ENCODE measurements around the gene DTX3. TPM values are rescaled to one million over a fixed set of nuclear protein-coding genes. Genes with fewer than 3 reads are reported as not detected.
"Not testable (repeated sequence)": the region's sequence is repeated elsewhere in the genome, so short reads cannot be mapped to it uniquely, and the experiment has no call there.

DTX3 gene
- total and polyA plus RNA-seq, 10 donors, result 13.7 to 30.7 (median 21.6) TPM

- no peak overlapping the region for H3K4me3 ChIP-seq
- H3K36me3 ChIP-seq, result peaks cover 0 to 16% (median 0%) of the 10 kb centered on the region in 6 donors
- no peak for DNase-seq
- H3K9me3 ChIP-seq, result no peaks in the 10 kb centered on the region
- no peak for TF ChIP-seq CTCF (IDR thresholded peaks at IDR 0.05 in 8 of 11, conservative IDR thresholded peaks at IDR 0.05 in 3 of 11)
- no peak for TF ChIP-seq POLR2A (IDR thresholded peaks at IDR 0.05)
- no peak for TF ChIP-seq POLR2AphosphoS5 (IDR thresholded peaks at IDR 0.05)
- WGBS, 5 donors, result 77 to 89% (median 84%) methylated on average over 3 of the region's 3 CpGs
- no peak overlapping the region for H3K27ac ChIP-seq
- H3K27me3 ChIP-seq (replicated peaks in 1 of 7), result peaks cover 7 to 100% (median 44%) of the 10 kb centered on the region in 7 donors
- intact Hi-C loops (cut with DNase I; ENCODE audit: low total_unique reads), result no loop called here
- H3K4me1 ChIP-seq, result peaks cover 15 to 65% (median 49%) of the 10 kb centered on the region in 6 donors
These were observed 11.9 kb downstream of the DTX3 start for GRCh38 chr12:57616383-57617101.

- no peak for TF ChIP-seq CTCF (IDR thresholded peaks at IDR 0.05 in 8 of 11, conservative IDR thresholded peaks at IDR 0.05 in 3 of 11)
- TF ChIP-seq POLR2A (IDR thresholded peaks at IDR 0.05), result no peak
- TF ChIP-seq POLR2AphosphoS5 (IDR thresholded peaks at IDR 0.05), result no peak
- WGBS, 5 donors, result 47 to 56% (median 51%) methylated on average over 11 of the region's 11 CpGs
- Histone ChIP-seq H3K27me3 (replicated peaks in 1 of 7) (peaks cover 7 to 100% (median 42%) of the 10 kb centered on the region in 7 donors), H3K4me3 (no peak overlapping the region), H3K9me3 (no peaks in the 10 kb centered on the region), H3K4me1 (peaks cover 20 to 59% (median 46%) of the 10 kb centered on the region in 6 donors), H3K27ac (no peak overlapping the region), H3K36me3 (peaks cover 0 to 16% (median 0%) of the 10 kb centered on the region in 6 donors)
- intact Hi-C loops (cut with DNase I; ENCODE audit: low total_unique reads), result no loop called here
- no peak for DNase-seq
These were observed 13.3 kb downstream of the DTX3 start for GRCh38 chr12:57617942-57618341.

- Histone ChIP-seq H3K4me1 (peaks cover 20 to 54% (median 44%) of the 10 kb centered on the region in 6 donors), H3K36me3 (peaks cover 0 to 16% (median 0%) of the 10 kb centered on the region in 6 donors), H3K27me3 (replicated peaks in 1 of 7) (peaks cover 7 to 100% (median 47%) of the 10 kb centered on the region in 7 donors)
- WGBS, 5 donors, result 84 to 94% (median 90%) methylated on average over 6 of the region's 6 CpGs
- DNase-seq; H3K4me3 ChIP-seq; H3K27ac ChIP-seq; H3K9me3 ChIP-seq; intact Hi-C loops (cut with DNase I; ENCODE audit: low total_unique reads): not testable (repeated sequence)
These were observed 13.8 kb downstream of the DTX3 start for GRCh38 chr12:57618431-57618830.

- H3K4me3 ChIP-seq, result peak overlapping the region in 1 of 8 donors; percentile 36
These were observed 14.4 kb downstream of the DTX3 start for GRCh38 chr12:57618966-57619433.

More at GRCh38 chr12:57618966-57619433, 14.4 kb downstream of the DTX3 start:
- H3K9me3 ChIP-seq, result no peaks in the 10 kb centered on the region
- TF ChIP-seq POLR2A (IDR thresholded peaks at IDR 0.05) (no peak), CTCF (IDR thresholded peaks at IDR 0.05 in 8 of 11, conservative IDR thresholded peaks at IDR 0.05 in 3 of 11) (no peak), POLR2AphosphoS5 (IDR thresholded peaks at IDR 0.05) (no peak)
- no peak overlapping the region for H3K27ac ChIP-seq
- WGBS, 5 donors, result 45 to 50% (median 47%) methylated on average over 16 of the region's 16 CpGs
- intact Hi-C loops (cut with DNase I; ENCODE audit: low total_unique reads), result no loop called here
- H3K36me3 ChIP-seq, result peaks cover 0 to 16% (median 0%) of the 10 kb centered on the region in 6 donors
- H3K27me3 ChIP-seq (replicated peaks in 1 of 7), result peaks cover 7 to 100% (median 51%) of the 10 kb centered on the region in 7 donors
- no peak for DNase-seq
- peaks cover 20 to 48% (median 39%) of the 10 kb centered on the region in 6 donors for H3K4me1 ChIP-seq
